PC-9 (cell line): ENCODE results near the gene NKAIN2.

Source experiments
- EZH2 ChIP-seq: fragments of 200-600 bp; sonication (generic); IDR thresholded peaks from 2 replicates; pipeline ENCODE4 v1.8.0; 2017; ENCODE audit warnings: antibody characterized with exemption, low read depth
- TF ChIP-seq, protein P1 (sequence below): fragments of 200-600 bp; sonication (generic); conservative IDR thresholded peaks from 2 replicates; pipeline ENCODE4 v1.6.1; 2017; ENCODE audit warnings: mixed run types, antibody characterized with exemption, mild to moderate bottlenecking, moderate library complexity

DNA sequence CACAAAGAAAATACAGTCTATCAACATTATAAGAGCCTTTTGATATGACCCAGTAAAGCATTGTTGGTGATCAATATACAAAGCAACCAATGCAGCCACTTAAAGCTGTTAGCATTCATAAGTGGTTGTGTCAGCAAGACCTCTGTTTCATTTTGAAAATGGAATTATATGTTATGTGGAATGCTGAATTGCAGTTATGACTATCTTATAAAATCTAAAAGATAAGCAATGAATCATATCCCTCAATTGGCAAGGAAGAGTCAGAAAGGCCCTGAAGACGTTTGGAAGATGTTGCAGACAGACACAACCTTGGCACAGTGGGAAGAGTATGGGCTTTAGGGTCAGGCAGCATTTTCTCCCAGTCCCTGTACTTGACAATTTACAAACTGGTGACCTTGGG, 1064.8 kb downstream of the NKAIN2 start:
- TF ChIP-seq, protein P1, sequence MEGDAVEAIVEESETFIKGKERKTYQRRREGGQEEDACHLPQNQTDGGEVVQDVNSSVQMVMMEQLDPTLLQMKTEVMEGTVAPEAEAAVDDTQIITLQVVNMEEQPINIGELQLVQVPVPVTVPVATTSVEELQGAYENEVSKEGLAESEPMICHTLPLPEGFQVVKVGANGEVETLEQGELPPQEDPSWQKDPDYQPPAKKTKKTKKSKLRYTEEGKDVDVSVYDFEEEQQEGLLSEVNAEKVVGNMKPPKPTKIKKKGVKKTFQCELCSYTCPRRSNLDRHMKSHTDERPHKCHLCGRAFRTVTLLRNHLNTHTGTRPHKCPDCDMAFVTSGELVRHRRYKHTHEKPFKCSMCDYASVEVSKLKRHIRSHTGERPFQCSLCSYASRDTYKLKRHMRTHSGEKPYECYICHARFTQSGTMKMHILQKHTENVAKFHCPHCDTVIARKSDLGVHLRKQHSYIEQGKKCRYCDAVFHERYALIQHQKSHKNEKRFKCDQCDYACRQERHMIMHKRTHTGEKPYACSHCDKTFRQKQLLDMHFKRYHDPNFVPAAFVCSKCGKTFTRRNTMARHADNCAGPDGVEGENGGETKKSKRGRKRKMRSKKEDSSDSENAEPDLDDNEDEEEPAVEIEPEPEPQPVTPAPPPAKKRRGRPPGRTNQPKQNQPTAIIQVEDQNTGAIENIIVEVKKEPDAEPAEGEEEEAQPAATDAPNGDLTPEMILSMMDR = no peak
- no peak for TF ChIP-seq EZH2
